Measurements from ENCODE around the gene RTCA.

GRCh38 chr1:100219457-100219856 lies 46.6 kb upstream of the RTCA start:
- TF ChIP-seq CTCF (IDR thresholded peaks at IDR 0.05; ENCODE audit: poor library complexity) (no peak), EZH2phosphoT487 (IDR thresholded peaks at IDR 0.05; ENCODE audit: low read depth, severe bottlenecking, unreplicated experiment) (no peak)
